ENCODE measurements around the gene NFE2L1. TPM values are rescaled to one million over a fixed set of nuclear protein-coding genes. Genes with fewer than 3 reads are reported as not detected.

Gene NFE2L1
- total RNA-seq, 1 donor: 165 TPM

- H3K27me3 ChIP-seq (ENCODE audit: insufficient read depth, low read length): no peaks in the 10 kb centered on the region
- H3K4me1 ChIP-seq (ENCODE audit: insufficient read depth, low read length): peaks cover 15% of the 10 kb centered on the region
- peak overlapping the region; percentile 96 for H2AFZ ChIP-seq (ENCODE audit: low read length)
- H4K20me1 ChIP-seq (ENCODE audit: insufficient read depth, low read length): peaks cover 5% of the 10 kb centered on the region
- peaks cover 20% of the 10 kb centered on the region for H3K79me2 ChIP-seq (ENCODE audit: insufficient read depth, low read length)
- no peaks in the 10 kb centered on the region for H3K9me3 ChIP-seq (ENCODE audit: low read depth, low read length)
- no peak for TF ChIP-seq CTCF (IDR thresholded peaks at IDR 0.05; ENCODE audit: extremely low read depth, low read depth, low read length)
- peak overlapping the region; percentile 92 for H3K4me3 ChIP-seq (ENCODE audit: insufficient read depth, low read length)
- peak overlapping the region; percentile 79 for H3K4me2 ChIP-seq (ENCODE audit: insufficient read depth, low read length)
- peak; percentile 79 for DNase-seq (ENCODE audit: insufficient read length, low spot score, missing footprints)
- H3K36me3 ChIP-seq (ENCODE audit: insufficient read depth, low read length): peaks cover 7% of the 10 kb centered on the region
- H3K27ac ChIP-seq (ENCODE audit: low read depth, low read length): peak overlapping the region; percentile 58
Observed at GRCh38 chr17:48037838-48038323, 10.3 kb upstream of the NFE2L1 start.

GRCh38 chr17:48038687-48039086, 9.5 kb upstream of the NFE2L1 start:
- H3K4me3 ChIP-seq (ENCODE audit: insufficient read depth, low read length): no peak overlapping the region
- H3K27ac ChIP-seq (ENCODE audit: low read depth, low read length): no peak overlapping the region
- peaks cover 20% of the 10 kb centered on the region for H3K79me2 ChIP-seq (ENCODE audit: insufficient read depth, low read length)
- H2AFZ ChIP-seq (ENCODE audit: low read length): no peak overlapping the region
- peaks cover 22% of the 10 kb centered on the region for H3K4me1 ChIP-seq (ENCODE audit: insufficient read depth, low read length)
- no peak for TF ChIP-seq CTCF (IDR thresholded peaks at IDR 0.05; ENCODE audit: extremely low read depth, low read depth, low read length)
- DNase-seq (ENCODE audit: insufficient read length, low spot score, missing footprints): peak; percentile 51
- H3K9me3 ChIP-seq (ENCODE audit: low read depth, low read length): no peaks in the 10 kb centered on the region
- no peaks in the 10 kb centered on the region for H3K27me3 ChIP-seq (ENCODE audit: insufficient read depth, low read length)
- peaks cover 5% of the 10 kb centered on the region for H4K20me1 ChIP-seq (ENCODE audit: insufficient read depth, low read length)
- peaks cover 7% of the 10 kb centered on the region for H3K36me3 ChIP-seq (ENCODE audit: insufficient read depth, low read length)
- H3K4me2 ChIP-seq (ENCODE audit: insufficient read depth, low read length): no peak overlapping the region

GRCh38 chr17:48043176-48043575, 5.0 kb upstream of the NFE2L1 start:
- no peaks in the 10 kb centered on the region for H3K9me3 ChIP-seq (ENCODE audit: low read depth, low read length)
- H3K27me3 ChIP-seq (ENCODE audit: insufficient read depth, low read length): no peaks in the 10 kb centered on the region
- no peak overlapping the region for H3K27ac ChIP-seq (ENCODE audit: low read depth, low read length)
- no peak for TF ChIP-seq CTCF (IDR thresholded peaks at IDR 0.05; ENCODE audit: extremely low read depth, low read depth, low read length)
- no peaks in the 10 kb centered on the region for H4K20me1 ChIP-seq (ENCODE audit: insufficient read depth, low read length)
- H3K79me2 ChIP-seq (ENCODE audit: insufficient read depth, low read length): peaks cover 19% of the 10 kb centered on the region
- peaks cover 35% of the 10 kb centered on the region for H3K4me1 ChIP-seq (ENCODE audit: insufficient read depth, low read length)
- no peak for DNase-seq (ENCODE audit: insufficient read length, low spot score, missing footprints)
- no peak overlapping the region for H3K4me3 ChIP-seq (ENCODE audit: insufficient read depth, low read length)
- H3K4me2 ChIP-seq (ENCODE audit: insufficient read depth, low read length): no peak overlapping the region
- H3K36me3 ChIP-seq (ENCODE audit: insufficient read depth, low read length): no peaks in the 10 kb centered on the region
- no peak overlapping the region for H2AFZ ChIP-seq (ENCODE audit: low read length)

- no peak overlapping the region for H3K4me3 ChIP-seq (ENCODE audit: insufficient read depth, low read length)
- peaks cover 40% of the 10 kb centered on the region for H3K4me1 ChIP-seq (ENCODE audit: insufficient read depth, low read length)
- H3K4me2 ChIP-seq (ENCODE audit: insufficient read depth, low read length): peak overlapping the region; percentile 45
- DNase-seq (ENCODE audit: insufficient read length, low spot score, missing footprints): no peak
- H3K36me3 ChIP-seq (ENCODE audit: insufficient read depth, low read length): no peaks in the 10 kb centered on the region
- no peaks in the 10 kb centered on the region for H3K9me3 ChIP-seq (ENCODE audit: low read depth, low read length)
- no peaks in the 10 kb centered on the region for H3K27me3 ChIP-seq (ENCODE audit: insufficient read depth, low read length)
- H4K20me1 ChIP-seq (ENCODE audit: insufficient read depth, low read length): no peaks in the 10 kb centered on the region
- H2AFZ ChIP-seq (ENCODE audit: low read length): no peak overlapping the region
- H3K79me2 ChIP-seq (ENCODE audit: insufficient read depth, low read length): peaks cover 27% of the 10 kb centered on the region
- H3K27ac ChIP-seq (ENCODE audit: low read depth, low read length): peak overlapping the region; percentile 82
- TF ChIP-seq CTCF (IDR thresholded peaks at IDR 0.05; ENCODE audit: extremely low read depth, low read depth, low read length): no peak
Observed at GRCh38 chr17:48044851-48045250, 3.3 kb upstream of the NFE2L1 start.
